K562 (cell line): ENCODE measurements around the gene TAF10. TPM values are rescaled to one million over a fixed set of nuclear protein-coding genes. Genes with fewer than 3 reads are reported as not detected.

Experiments used
- ELK3 ChIP-seq: fragments of 450-650 bp; formaldehyde crosslinking; IDR thresholded peaks from 2 replicates; pipeline ENCODE4 v1.4.0; 2020; ENCODE audit warnings: mild to moderate bottlenecking
- HMG20A ChIP-seq: fragments of 450-650 bp; formaldehyde crosslinking; conservative IDR thresholded peaks from 2 replicates; pipeline ENCODE4 v1.4.0; 2020; ENCODE audit warnings: mild to moderate bottlenecking, mixed read lengths
- KAT7 ChIP-seq: sonication (generic); formaldehyde crosslinking; IDR thresholded peaks from 2 replicates; pipeline ENCODE4 v1.8.0; 2022; ENCODE audit warnings: missing genetic modification reagents, mild to moderate bottlenecking, borderline replicate concordance
- KLF16 ChIP-seq: IDR thresholded peaks from 2 replicates; pipeline ENCODE4 v1.6.1; 2016; ENCODE audit warnings: antibody characterized with exemption
- NFIC ChIP-seq: fragments of 450-650 bp; IDR thresholded peaks from 2 replicates; pipeline ENCODE4 v1.6.1; 2017; ENCODE audit warnings: mild to moderate bottlenecking, inconsistent platforms
- PBX2 ChIP-seq, 2 experiments: IDR thresholded peaks in 1 of 2; conservative IDR thresholded peaks in 1 of 2; 2 replicates each; pipeline ENCODE4 v1.6.1; 2016; ENCODE audit warnings: low read depth in 2 of 2, mild to moderate bottlenecking in 1 of 2, missing compliant biosample characterization in 1 of 2, missing genetic modification characterization in 1 of 2, moderate library complexity in 1 of 2
- POLR2AphosphoS5 ChIP-seq: IDR thresholded peaks from 2 replicates; pipeline ENCODE4 v1.6.1; 2011; ENCODE audit warnings: mild to moderate bottlenecking, low read depth, low read length, moderate library complexity; ENCODE audit not compliant: control insufficient read depth, insufficient read depth
- POLR2H ChIP-seq: IDR thresholded peaks from 2 replicates; pipeline ENCODE4 v1.6.1; 2016; ENCODE audit warnings: missing genetic modification characterization, low read depth, mild to moderate bottlenecking, control low read depth, missing compliant biosample characterization, moderate library complexity
- REST ChIP-seq, 2 experiments: fragments of 450-650 bp; formaldehyde crosslinking in 1 of 2; IDR thresholded peaks; 2 replicates each; pipeline versions ENCODE4 v1.4.0 to v1.6.1; 2014 to 2020; ENCODE audit warnings: mild to moderate bottlenecking in 2 of 2, borderline replicate concordance in 1 of 2, low read depth in 1 of 2
- RFX1 ChIP-seq: fragments of 450-650 bp; IDR thresholded peaks from 2 replicates; pipeline ENCODE4 v1.6.1; 2016; ENCODE audit warnings: mild to moderate bottlenecking, moderate library complexity
- SMAD3 ChIP-seq: fragments of 450-650 bp; formaldehyde crosslinking; conservative IDR thresholded peaks from 2 replicates; pipeline ENCODE4 v1.4.0; 2020; ENCODE audit warnings: mild to moderate bottlenecking
- TCF3 ChIP-seq: sonication (generic); formaldehyde crosslinking; IDR thresholded peaks from 2 replicates; pipeline ENCODE4 v1.4.0; 2020; ENCODE audit warnings: mild to moderate bottlenecking, missing genetic modification reagents
- ZFP30 ChIP-seq: fragments of 250-450 bp; sonication (Bioruptor Pico); IDR thresholded peaks from 2 replicates; pipeline ENCODE4 v1.8.0; 2022; ENCODE audit warnings: moderate library complexity, mild to moderate bottlenecking, inconsistent platforms, borderline replicate concordance
- ZNF57 ChIP-seq: fragments of 450-650 bp; formaldehyde crosslinking; IDR thresholded peaks from 2 replicates; pipeline ENCODE4 v1.4.0; 2020; ENCODE audit warnings: mild to moderate bottlenecking, moderate library complexity
- polyA plus RNA-seq, 8 experiments: library from polyadenylated mRNA; depleted of rRNA in 4 of 8; stranded (reverse) in 5 of 8; unstranded in 3 of 8; fragments of >200 nt; fragmentation: Nextera tagmentation in 2 of 8; fragmentation: Illumina TruSeq in 1 of 8; extraction: Ambion mirVana in 2 of 8; extraction: Trizol in 1 of 8; gene quantifications; 2 replicates each; pipeline versions ENCODE4 v1.2.1 to v1.2.3, GENCODE V29; 2011 to 2014; ENCODE audit warnings: inconsistent platforms in 1 of 8, missing spikeins in 1 of 8
- total RNA-seq, 7 experiments: library from RNA; depleted of rRNA in 6 of 7; stranded (reverse); fragments of >200 nt in 6 of 7; fragmentation: Illumina TruSeq in 2 of 7; extraction: Trizol in 2 of 7; gene quantifications; 2 replicates each; pipeline versions ENCODE4 v1.2.1 to v1.2.3, GENCODE V29; 2011 to 2021; ENCODE audit warnings: low replicate concordance in 1 of 7

The TAF10 gene
- total and polyA plus RNA-seq, 9 of the 15 experiments (the other 6 are each of a cell fraction or from before 2014, with no cell fraction given): 19.5 to 197 (median 121) TPM

GRCh38 chr11:6612213-6613041, at the start of gene TAF10 (continued):
- TF ChIP-seq NFIC (peak; percentile 26; the same call in 1 of the 2 replicates), POLR2H (tag) (peak; percentile 83), SMAD3 (CRISPR knock-in tag) (0 out of 2 replicates have a peak, but pooled peaks have one; percentile 63), RFX1 (no peak), KAT7 (CRISPR knock-in tag) (peak; percentile 95; the same call in 1 of the 2 replicates), TCF3 (peak; percentile 24; the same call in 1 of the 2 replicates), ZFP30 (no peak), ELK3 (no peak), HMG20A (CRISPR knock-in tag) (no peak), KLF16 (no peak), PBX2 (CRISPR knock-in tag; IDR thresholded peaks at IDR 0.05; ENCODE audit: low read depth) (no peak), PBX2 (tag; conservative IDR thresholded peaks at IDR 0.05; ENCODE audit: low read depth) (no peak), ZNF57 (CRISPR knock-in tag) (no peak), REST (IDR thresholded peaks at IDR 0.05; ENCODE audit: borderline replicate concordance) (no peak), REST (CRISPR knock-in tag; IDR thresholded peaks at IDR 0.05; ENCODE audit: low read depth) (no peak; the same call in 1 of the 2 replicates), POLR2AphosphoS5 (peak; percentile 90)
